Middle frontal gyrus (tissue), 1 donor: ENCODE data around the gene NR2E3.

Source experiments
- DNase-seq: peaks from one replicate; pipeline ENCODE4 v3.0.0-alpha.2; 2015; ENCODE audit warnings: low spot score; ENCODE audit errors: extremely low spot score

NR2E3 gene

DNA sequence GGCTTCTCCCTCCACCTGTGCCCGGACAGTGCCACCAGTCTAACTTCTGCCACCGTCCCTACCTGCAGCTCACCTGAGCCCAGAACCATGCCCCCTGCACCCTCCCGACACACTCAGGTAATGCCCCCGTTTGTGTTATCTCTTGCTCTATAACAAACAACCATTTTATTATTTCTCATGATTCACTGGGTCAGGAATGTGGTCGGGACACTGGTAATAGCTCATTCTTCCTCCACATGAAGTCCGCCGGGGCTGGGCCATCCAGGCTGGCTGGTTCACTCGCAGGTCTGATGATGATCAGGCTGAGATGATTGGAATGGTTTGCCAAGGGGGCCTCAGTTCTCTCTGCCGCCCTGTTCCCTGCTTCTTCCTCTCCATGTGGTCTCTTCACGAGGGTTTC lies 20.3 kb upstream of the NR2E3 start:
- no peak for DNase-seq

DNA sequence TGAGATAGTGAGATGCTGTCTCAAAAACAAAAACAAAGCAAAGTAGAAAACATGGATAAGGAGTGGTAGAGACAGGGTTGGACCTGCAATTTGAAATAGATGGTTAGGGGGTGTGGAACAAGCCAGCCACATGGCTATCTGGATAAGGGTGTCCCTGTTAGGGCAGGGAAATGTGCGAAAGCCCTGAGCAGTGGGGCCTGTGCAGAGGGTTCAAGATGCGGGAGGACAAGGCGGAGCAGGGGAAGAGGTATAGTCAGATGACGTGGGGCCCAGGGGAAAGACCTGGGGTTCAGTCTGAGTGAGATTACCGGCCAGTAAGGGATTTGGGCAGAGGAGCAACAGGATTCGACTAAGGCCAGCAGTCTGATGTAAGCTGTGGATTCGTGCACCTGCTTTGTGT lies 18.4 kb upstream of the NR2E3 start:
- DNase-seq: no peak

DNA sequence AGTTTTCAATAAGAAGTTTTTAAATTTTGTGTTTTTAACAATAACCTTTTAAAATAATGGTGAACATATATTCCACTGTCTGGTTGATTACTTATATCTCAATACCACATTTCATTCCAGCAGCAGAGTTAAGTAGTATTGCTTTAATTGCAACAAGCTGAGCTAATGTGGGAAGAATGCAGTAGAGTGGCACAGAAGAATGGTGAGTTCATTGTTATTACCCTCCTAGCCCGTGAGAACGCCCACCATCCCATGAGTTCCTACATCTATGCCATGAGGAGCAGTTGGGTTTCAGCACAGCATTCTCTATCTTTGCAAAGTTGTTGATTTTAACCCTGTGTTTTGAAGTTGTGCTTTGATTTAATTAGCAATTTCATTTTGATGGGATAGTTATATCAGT lies 17.8 kb upstream of the NR2E3 start:
- DNase-seq: no peak

DNA sequence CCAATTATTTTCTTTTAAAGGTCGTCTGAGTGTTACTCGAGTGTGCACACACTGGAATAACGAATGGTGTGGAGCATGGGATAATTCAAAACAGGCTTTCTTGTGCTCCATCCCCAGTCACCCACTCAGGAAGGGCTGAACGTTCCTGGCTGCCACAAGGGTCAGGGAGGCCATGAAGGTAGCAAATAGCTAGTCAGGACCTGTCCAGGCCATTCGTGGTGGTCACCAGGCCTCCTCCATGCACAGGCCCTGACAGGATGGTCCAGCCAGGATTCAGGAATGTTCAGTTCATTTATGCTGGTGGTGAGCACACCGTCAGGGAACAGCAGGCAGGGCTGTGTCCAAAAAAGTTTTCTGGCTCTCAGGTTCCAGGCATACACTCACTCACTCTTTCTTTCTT lies 11.7 kb upstream of the NR2E3 start:
- DNase-seq: no peak

DNA sequence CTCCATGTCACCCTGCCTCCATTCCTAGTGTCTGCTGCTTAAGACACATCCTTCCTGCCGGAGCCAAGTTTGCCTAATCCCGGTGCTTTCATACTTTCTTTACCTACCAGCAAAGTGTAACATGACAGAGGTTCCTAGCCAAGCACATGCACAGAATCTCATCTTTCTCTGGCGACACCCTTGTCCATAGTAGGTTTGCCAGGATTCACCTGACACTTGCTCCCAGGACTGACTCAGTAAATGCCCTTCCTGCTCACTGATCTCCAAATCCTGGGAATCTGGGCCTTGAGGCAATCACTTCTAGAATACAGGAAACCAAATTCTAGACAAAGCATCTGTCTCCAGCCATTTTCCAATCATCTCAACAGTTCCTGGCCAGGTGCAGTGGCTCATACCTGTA lies 10.2 kb upstream of the NR2E3 start:
- no peak for DNase-seq

DNA sequence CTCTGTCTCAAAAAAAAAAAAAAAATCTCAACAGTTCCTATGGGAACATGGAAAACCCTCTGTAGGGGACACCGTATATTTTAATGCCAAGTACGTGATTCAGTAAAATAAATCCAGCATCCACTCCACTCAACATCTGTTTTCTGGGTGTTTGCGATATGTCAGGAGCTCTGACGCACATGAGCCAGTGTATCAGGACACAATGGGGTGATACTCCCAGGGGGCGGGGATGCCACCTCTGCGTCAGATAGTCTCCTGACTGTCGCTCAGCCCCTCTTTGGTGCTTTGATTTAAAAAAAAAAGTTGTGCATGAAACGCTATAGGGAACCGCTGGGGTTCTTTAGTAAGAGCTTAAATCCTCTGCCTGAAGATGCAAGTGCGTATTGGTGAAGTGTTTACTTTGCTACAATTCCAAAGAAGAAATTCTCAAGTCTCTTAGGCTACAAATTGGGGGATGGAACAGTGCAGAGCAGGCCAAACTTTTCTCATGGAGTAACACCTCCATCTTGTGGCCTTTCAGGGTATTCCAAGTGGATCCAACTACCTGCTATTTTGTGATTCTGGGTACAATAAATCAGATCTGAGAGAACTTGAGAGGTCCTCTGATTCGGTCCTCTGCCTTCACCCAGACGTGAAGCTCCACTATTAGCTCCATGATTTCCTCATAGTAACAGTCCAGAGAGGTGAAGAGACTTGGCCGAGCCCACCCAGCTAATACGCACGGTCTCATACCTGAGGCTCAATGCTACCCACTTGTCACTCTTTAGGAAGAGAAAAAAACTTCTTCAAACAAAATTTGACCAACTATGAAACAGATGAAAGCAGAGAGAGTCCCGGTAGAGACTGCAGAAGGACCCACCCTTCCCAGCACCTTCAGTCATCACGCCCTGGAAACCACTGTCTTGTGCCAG lies 9.3 kb upstream of the NR2E3 start:
- DNase-seq: peak; percentile 69

DNA sequence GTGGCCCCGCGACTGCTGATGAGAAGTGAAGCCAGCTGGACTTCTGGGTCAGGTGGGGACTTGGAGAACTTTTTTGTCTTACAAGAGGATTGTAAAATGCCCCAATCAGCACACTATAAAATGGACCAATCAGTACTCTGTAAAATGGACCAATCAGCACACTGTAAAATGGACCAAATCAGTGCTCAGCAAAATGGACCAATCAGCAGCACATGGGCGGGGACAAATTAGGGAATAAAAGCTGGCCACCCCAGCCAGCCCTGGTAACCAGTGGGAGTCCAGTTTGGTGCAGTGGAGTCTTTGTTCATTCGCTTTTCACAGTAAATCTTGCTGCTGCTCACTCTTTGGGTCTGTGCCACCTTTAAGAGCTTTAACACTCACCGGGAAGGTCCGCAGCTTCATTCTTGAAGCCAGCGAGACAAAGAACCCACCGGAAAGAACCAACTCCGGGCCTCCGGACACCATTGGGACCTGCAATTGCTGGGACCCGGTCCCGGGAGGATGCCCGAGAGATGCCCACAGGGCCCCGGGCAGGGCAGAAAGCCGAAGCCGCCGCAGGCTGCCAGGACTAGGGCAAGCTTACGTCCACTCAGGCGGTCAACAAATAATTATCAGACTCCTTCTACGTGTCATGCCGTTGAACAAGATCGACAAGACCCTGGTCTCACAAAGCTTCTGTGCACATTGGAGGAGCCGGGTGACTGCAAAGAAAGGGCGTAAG lies 8.3 kb upstream of the NR2E3 start:
- no peak for DNase-seq

DNA sequence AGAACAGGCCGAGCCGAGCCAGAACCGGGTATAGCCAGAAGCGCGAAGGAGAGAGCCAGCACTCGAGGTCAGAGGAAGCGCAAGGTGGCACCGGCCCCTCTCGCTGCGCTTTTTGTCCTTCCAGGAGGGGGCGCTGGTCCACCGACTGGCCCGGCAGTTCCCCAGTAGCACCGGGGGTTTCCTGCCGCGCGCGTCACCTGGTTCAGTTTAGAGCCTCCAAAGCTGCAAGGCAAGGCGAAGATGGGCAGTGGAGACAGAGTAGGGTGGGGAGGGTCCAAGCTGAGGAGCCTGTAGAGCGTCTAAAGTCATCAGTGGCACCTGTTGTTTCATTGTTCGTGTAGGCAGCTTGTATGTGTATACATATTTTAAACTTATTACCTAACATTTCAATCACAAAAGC lies 7.6 kb upstream of the NR2E3 start:
- no peak for DNase-seq

DNA sequence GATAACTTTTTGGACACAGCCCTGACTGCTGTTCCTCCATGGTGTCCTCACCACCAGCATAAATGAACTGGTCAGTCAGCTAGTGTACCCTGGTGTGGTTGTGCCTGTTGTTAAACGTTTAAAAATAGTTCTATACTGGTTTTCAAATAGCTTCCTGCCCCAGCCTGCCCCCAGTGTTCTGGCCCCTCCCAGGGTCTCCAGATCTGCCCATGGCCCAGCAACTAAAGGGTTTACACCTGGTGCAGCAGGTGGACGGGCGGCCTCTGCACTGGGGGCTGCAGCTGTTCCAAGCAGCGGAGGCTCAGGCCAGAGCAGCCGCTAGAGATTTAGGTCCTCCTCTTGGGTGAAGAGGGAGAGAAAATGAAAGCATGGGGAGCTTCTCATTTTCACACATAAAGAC lies 6.1 kb upstream of the NR2E3 start:
- DNase-seq: no peak

DNA sequence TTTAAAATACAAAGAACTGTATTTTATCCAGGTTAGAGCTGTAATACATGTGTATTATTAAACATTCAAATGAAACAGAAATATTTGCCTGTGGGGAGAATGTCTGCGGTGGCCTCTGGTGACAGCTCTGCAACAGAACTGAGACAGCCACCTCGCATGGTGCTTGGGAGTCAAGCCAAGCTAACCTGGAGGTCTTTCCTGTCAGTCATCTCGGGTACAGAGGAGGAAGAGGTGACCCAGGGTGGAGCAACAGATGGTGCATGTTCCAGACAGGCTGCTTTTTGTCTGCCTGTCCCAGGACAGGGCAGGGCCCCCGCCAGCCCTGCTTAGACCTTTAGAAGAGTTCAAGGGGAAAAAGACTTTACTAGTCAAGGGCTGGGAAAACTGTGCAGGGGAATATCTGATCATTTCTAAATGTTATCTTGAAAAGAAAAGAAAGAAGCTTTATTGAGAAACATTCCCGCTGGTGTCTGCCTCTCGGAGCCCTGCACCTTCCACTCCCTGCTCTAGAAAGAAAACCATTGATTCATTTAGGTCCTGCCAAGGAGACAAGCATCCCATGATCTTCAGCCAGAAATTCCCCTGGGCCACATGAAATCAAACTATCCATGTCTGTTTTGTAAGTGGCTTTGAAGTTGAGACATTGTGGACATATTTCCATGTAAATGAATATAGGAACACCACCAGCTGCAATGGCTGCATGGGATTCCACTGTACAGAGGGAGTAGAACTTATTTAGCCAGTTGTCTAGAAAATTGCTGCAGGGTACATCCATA lies 5.5 kb upstream of the NR2E3 start:
- no peak for DNase-seq

DNA sequence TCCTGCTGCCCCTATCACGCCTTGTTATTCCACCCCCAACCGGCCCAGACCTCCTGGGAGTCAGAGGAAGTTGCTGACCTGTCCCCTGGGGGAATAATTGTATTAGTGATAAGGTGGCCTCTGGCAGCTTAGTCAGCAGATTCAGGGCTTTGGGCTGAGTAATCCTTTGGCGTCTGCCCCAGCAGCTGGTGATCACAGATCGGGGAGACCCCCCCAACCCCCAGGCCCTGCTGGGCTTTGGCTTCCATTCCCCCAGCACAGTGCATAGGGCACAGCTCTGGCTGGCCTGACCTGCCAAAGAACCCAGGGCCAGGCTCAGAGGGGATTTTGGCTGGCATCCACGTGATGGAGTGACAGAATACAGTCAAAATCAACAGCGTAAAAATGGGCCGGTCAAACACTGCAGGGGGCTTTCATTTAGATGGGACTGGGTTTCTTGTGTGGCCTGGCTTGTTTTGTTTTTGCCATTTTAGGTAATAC lies 3.9 kb upstream of the NR2E3 start:
- DNase-seq: no peak

DNA sequence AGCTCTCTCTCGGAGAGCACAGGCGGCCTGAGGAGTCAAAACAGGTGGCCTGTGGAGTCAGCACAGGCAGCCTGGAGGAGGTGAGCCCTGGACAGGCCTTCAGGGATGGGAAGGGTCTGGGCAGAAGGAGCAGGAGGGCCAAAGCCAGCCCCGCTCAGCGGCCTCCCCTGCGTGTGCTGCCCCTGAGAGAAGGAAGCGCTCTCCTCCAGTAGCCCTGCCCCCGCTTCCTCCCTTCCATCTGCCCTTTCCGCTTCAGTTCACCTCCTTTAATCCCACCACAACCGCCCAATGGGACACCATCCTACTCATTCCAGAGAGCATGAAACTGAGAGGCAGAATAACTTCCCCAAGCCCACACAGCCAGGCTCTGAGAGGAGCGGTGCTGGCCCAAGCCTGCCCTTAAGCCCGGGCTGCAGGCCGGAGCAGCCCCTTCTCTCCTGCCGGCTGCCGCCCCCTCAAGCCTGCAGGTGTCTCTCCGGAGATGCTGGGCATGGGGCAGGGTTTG lies 3.2 kb upstream of the NR2E3 start:
- no peak for DNase-seq

DNA sequence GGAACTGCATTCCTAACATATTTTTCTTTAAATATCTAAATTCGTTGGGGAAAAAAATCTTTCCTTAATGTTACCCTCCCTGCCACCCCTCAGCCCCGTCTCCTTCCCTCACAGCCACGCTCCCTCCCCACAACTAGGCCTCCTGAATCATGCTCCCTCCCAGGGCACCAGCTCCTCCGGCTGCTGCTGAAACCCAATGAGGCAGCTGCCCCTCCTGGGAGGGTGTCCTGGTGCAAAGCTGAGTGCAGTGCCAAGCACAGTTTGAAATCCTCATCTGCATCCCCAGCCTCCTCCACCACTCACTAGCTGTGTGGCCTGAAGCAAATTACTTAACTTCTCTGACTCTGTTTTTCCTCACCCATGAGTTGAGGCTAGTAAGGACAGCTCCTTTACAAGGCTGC lies 2.7 kb upstream of the NR2E3 start:
- DNase-seq: no peak

DNA sequence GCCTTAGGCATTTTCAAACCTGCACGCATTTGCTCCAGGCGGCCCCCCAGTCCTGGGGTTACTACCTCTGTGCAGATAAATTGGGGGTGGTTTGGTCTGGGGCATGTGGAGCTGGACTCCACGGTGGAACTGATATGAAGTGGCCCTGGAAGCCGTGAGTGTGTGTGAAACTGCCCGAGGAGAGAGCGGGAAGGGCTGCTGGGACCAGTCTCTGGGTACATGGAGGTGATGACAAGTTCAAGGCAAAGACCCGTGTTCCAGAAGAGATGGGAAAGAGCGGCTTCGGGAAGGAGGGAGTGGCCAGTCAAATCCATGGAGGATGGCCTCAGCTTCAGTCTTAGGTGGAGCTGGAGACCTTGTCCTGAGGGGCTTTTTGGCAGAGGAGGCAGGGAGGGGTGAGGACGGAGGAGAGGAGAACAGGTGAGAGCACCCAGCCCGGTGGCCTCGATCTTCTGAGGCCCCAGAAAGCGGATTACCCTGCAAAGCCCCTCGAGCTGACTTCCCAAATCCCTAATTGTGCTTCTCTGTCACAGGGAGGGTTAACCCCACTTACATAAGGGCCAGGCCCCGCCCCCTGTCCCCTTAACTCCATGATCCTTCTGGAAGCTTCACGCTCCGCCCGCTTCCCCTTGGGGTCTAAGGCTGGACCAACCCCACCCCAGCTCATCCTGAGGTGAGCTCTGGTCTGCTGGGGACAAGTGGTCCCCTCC lies 1.9 kb upstream of the NR2E3 start:
- DNase-seq: no peak

DNA sequence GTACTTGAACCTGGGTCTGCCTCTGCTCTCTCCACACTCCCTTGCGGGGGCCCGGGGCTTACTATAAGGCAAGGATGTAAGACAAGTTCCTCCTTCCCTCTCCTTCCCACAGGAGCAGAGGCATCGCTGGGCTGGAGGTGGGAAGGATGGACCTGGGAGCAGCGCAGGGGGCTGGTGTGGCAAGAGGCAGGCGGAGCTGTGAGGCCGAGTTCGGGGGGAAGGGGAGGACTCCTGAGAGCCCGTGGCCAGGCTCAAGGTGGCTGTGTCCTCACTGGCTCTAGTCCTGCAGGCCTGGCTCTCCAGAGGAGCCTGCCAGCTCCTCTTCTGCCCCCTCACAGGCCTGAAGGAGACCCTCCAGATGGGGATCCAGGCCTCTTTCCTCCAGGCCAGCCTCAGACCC lies 1.0 kb upstream of the NR2E3 start:
- no peak for DNase-seq

DNA sequence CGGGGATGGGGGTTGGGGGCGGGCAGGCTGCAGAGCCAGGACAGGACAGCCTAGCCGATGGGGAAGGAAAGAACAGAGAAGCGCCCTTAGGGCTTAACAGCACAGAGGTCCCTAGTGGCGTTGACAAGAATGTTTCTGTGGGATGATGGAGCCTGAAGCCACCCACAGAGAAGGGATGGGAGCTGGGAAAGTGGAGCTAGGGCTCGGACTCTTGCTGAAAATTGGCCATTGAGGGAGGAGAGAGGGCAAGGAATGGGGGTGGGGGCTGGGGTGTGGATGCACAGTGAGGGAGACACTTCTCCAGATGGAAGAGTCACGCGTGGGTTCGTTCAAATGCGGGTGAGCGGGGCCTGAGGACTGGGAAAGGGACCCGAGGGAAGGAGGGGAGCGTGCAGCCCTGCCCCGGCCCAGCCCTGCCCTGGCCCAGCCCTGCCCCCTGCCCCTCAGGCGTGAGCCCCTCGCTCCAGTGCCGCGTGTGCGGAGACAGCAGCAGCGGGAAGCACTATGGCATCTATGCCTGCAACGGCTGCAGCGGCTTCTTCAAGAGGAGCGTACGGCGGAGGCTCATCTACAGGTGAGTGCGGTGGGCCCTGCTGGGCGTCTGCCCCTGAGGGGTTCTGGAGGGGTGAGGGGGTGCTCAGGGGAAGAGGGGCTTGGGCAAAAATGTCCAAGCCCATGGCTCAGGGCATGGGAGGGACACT lies 832 bp downstream of the NR2E3 start:
- no peak for DNase-seq

DNA sequence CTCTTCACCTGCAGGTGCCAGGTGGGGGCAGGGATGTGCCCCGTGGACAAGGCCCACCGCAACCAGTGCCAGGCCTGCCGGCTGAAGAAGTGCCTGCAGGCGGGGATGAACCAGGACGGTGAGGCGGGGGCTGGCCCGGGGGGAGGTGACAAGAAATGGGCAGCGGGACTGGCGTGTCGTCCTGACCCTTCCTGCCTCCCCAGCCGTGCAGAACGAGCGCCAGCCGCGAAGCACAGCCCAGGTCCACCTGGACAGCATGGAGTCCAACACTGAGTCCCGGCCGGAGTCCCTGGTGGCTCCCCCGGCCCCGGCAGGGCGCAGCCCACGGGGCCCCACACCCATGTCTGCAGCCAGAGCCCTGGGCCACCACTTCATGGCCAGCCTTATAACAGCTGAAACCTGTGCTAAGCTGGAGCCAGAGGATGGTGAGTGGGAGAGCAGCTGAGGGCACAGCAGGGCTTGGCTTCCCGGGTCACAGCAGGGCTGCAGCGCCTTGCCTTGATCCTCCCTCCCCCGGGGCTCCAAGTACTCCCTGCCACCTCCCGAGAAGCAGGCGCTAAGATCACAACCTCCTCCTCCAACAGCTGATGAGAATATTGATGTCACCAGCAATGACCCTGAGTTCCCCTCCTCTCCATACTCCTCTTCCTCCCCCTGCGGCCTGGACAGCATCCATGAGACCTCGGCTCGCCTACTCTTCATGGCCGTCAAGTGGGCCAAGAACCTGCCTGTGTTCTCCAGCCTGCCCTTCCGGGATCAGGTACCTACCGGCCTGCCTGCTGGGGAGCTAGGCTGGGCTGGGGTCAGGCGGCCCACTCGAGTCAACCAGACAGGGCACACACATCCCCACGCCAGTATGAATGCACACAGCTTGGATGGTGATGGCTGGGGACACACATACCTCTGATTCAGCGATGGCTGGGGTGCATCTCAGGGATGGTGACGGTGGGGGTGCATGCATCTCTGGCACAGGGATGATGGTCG lies 1.7 kb downstream of the NR2E3 start:
- DNase-seq: no peak

DNA sequence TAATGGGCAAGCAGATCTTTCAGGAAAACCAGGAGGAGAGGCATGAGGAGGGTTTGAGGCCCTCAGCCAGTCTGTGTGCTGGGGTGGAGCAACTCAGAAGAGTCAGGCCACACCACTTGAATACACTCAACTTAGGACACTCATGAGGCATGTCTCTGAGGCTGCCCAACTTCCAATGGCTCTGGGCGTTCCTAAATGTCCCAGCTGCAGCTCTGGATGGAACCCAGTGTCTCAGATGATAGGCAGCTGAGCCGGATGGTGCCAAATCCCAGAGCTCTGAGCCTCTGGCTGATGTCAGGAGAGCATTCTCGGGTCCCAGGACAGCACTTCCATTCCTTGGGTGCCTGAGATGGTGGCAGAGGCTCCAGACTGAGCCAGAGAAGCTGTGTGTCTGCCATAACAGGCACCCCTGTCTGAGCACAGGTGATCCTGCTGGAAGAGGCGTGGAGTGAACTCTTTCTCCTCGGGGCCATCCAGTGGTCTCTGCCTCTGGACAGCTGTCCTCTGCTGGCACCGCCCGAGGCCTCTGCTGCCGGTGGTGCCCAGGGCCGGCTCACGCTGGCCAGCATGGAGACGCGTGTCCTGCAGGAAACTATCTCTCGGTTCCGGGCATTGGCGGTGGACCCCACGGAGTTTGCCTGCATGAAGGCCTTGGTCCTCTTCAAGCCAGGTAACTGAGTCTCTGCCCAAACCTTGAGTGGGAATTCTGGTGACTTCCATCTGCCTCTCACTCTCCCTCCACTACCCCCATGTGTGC lies 2.8 kb downstream of the NR2E3 start:
- DNase-seq: no peak
